Stimulated activated CD4-positive, alpha-beta T cell treated with anti-CD3 and anti-CD28 coated beads, Interleukin-15, amount 100 ng/mL, for 1 hour (primary cell): ENCODE results near the gene IL31RA.

Source experiments
- DNase-seq, 2 donors: peaks; one replicate each; pipeline ENCODE4 v3.0.0-alpha.2; 2020; ENCODE audit warnings: low read depth in 1 of 2, low spot score in 1 of 2

Gene IL31RA

DNA sequence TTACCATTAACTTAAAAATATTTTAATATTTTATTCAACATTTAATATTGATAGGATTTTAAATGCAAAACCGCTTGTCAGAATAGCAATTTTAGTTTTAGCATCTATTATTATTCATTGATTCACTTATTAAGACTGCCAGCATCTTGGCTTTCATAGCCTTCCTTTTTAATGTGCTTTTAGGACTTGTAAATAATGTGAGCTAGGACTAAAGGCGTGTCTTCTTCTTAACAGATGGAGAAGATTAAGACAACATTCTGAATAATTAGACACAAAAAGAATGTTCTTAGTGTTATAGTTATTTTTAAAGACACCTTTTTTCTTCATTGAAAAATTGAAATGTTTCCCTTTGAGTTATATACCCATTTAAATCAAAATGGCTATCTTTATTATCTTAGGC lies 6.9 kb downstream of the IL31RA start:
- no peak for DNase-seq

DNA sequence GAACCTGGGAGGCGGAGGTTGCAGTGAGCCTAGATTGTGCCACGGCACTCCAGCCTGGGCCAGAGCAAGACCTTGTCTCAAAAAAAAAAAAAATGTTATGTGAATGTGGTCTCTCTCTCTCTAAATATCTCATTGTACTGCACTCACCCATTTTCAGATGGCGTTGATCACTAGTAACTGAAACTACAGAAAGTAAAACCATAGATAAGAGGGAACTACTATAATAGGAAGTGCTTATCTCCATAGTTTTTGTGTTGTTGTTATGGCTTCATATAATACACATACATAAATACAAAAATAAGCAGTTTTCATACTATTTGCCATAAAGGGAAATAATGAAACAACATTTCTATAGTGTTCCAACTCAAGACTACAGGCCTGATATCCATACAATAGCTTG lies 9.1 kb downstream of the IL31RA start:
- DNase-seq, result no peak

DNA sequence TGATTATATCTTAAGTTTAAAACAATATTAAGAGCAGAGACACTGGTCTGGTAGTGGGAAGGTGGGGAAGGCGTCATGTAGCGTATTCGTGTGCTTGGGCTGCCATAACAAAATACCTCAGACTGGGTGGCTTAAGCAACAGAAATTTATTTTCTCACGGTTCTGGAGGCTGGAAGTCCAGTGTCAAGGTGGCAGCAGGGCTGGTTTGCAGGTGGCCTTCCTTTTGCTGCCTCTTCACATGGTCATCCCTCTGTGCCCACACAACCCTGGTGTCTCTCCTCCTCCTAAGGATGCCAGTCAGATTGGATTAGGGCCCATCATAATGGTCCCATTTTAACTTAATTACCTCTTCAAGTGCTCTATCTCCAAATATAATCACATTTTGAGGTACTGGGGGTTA lies 9.6 kb downstream of the IL31RA start:
- no peak for DNase-seq

DNA sequence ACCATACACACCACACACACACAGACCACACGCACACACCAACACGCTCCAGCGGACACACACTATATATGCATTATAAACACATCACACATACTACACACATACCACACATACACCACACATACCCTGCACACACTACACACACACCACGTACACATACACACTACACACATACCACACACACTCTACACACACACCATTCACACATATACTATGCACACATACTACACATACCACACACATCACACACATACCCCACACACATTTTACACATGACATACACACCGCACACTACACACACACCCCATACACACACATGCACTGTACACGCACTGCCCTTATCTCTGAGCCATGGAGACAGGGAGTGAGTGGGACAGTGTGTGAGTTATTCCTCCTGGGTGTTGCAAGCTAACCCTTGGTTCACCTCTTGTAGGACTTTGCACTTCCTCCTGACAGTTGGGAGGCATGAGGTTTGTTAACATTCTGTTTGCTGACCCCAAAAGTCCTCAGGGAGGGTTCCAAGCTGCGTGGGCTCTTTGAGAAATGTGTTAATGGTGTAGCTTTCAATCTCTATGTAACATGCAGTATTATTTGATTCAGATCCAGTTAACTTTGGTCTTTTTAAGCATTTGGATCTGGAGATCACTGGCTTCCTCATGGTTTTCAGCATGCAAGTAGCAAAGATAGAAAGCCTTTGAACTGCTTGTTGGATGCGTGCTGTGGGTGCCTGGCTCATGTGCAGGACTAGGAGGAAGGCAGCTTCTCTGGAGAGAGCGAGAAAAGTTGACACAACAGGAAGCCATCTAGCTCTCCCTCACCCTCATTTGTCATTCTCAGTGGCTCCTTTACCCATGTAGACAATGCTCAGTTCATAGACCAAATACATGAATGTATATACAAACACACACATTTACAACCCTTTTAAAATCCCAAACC lies 13.7 kb downstream of the IL31RA start:
- no peak for DNase-seq

DNA sequence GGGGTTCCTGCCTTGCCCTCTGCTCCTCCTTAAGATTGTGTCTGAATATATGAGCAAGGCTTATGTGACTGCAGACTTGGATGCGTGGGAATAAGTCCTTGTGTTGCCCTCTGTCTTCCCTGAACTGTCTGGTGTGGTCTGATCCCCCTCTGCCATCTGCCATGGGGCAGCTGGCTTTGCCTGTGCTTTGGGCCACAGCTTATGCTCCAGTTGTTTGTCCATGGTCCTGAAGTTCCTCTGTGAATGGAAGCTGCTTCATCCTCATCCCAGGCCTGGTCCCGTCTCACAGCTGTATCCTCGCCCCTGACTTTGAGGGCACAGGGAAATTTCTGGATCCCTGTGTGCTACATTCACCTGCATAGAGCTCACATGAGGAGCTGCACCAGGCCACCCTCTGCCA lies 14.7 kb downstream of the IL31RA start:
- no peak for DNase-seq

DNA sequence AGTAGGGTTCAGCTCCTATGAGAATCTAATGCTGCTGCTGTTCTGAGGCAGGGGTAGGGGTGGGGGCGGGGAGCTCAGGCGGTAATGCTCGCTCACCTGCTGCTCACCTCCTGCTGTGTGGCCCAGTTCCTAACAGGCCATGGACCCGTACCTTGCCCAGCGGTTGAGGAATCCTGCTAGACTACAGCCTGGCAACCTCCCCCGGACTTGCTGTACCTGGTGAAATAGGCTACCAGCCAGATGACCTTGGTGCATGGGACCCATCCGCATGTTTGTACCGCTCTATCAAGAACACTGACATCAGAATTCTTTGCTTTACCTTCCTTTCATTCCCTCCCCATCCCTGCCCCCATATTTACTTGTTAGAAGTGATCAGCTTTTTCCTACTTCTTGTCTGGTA lies 15.3 kb downstream of the IL31RA start:
- DNase-seq, result no peak

DNA sequence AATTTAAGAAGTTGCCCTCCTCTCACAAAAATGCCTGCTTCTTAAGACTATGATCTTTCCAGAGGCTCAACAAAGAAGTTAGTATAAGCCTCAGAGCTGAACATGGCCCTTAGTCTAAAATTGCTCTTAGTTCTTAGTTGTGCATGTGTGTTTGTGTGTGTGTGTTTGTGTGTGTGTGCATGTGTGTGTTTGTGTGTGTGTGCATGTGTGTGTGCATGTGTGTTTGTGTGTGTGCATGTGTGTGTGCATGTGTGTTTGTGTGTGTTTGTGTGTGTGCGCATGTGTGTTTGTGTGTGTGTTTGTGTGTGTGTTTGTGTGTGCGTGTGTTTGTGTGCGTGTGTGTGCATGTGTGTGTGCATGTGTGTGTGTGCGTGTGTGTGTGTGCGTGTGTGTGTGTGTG lies 15.8 kb downstream of the IL31RA start:
- DNase-seq, result no peak

DNA sequence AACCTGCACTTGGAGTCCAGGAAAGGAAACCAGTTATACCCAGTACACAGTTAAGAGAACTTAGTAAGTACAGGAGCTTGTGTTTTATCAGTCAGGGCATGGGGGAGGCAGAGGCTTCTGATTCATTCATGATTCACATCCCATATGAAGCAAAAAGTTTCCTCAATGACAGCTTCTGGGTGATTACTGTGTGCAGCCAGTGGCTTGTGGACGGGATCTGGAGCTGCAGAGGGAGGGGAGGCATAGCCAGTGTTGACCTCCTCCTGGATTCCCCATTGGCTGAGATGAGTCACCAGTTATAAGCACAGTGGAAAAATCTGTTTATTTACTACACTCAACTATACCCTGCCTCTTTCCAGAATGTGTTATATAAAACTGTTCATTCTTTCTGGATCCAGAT lies 17.7 kb downstream of the IL31RA start:
- DNase-seq, result no peak

DNA sequence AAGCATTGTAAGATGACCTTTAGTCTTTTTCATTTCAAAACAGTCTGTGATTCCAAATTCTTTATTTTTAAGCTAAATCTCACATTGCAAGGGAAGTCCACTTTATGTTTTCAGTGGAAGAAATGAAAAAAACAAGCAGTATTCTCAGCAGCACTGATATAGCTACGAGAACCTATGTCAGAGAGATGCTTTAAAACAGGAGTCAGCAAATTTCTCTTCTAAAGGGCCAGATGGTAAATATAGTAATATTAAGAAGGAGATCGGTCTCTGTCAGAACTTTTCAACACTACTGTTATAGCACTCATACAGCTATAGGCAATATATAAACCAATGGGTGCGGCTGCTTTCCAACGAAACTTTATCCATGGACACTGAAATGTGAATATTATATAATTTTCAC lies 18.7 kb downstream of the IL31RA start:
- no peak for DNase-seq

DNA sequence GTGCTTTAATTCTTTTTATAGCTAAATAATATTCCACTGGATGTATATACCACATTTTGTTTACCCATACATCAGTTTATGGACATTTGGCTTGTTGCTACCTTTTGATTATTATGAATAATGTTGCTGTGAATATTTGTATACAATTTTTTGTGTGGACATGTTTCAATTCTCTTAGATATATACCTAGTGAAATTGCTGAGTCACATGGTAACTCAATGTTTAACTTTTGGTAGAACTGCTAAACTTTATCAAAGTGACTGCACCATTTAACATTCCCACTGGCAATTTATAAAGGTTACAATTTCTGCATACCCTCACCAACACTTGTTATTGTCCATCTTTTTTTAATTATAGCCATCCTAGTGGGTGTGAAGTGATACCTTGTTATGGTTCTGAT lies 22.1 kb downstream of the IL31RA start:
- DNase-seq, result no peak

DNA sequence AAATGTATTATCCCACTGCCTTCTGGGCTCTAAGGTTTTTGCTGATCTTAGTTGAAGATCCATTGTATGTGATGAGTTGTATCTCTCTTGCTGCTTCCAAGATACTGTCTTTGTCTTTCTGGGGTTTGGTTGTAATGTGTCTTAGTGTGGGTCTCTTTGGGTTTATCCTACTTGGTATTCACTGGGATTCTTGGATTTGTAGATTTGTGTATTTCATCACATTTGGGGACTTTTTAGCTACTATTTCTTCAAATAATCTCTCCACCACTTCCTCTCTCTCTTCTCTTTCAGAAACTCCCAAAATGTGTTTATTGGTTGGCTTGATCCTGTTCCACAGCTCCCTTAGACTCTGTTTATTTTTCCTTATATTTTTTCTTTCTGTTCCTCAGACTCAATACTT lies 26.5 kb downstream of the IL31RA start:
- no peak for DNase-seq

DNA sequence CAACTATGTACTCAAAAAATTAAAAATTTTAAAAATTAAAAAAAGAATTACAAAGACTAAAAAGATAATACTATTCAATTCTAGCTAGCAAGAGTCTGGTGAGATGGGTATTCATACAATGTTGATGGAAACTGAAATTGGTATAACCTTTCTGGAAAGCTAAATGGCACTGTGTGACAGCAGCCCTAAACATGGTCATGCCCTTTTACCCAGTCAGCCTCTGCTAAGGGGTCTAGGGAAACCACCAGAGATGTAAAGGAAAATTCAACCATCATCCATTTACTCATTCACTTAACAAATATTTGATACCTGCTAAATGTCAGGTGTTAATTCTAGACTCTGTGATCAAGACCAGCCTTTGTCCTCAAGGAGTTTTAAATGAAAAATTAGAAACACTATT lies 29.3 kb downstream of the IL31RA start:
- no peak for DNase-seq

DNA sequence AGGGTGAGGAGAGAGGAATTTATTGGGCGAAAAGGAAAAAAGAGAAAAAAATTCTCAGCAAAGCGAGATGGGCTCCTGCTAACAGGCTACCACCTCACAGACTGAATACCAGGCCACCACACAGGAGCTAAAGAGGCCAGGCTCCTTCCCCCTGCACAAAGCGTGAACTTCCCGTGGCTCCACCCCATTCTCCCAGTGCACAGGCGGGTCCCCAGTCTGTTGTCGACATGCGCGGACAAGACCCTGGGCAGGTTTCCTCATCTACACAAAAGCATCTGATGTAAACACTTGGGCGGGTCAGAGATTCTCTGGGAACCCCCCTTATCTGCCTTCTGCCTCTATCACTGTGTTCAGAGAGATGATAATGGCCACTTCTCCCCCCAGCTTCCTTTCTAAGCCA lies 34.2 kb downstream of the IL31RA start:
- no peak for DNase-seq

DNA sequence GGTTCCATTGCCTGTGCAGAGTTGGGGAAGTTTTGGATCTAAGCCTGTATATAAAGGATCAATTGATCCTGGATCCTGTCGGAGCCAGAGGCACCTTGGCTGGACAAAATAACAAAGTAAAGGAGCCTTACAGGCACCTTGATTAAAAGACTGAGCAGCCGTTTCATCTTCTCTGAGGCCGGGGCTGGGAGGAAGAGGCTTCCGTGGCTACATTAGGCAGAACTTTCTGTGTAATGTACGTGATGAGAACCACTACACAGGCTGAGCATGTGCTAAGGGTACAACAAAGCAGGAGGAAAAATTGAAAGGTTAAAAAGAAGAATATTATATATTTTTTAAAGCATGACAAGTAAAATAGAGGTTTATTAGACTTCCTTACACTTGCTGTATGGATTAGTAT lies 37.0 kb downstream of the IL31RA start:
- DNase-seq, result no peak

DNA sequence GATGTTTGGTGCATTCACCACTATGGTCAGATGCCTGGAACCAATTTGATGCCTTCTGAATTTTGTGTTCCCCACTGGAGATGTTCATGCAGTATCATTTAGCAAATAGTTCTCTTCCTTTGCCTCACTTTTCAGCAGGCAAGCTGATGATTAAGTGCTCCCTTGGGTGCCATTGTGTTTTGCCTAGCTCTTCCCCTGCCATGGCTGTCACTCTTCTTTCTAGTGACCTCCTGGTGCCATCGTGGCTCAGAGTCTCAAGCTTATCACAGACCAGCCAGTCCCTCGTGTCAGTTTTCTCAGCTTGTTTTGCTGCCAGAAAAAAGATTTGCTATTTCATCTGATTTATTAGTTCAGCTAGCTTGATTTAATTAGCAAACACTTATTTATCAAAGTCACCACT lies 41.3 kb downstream of the IL31RA start:
- DNase-seq, result no peak

DNA sequence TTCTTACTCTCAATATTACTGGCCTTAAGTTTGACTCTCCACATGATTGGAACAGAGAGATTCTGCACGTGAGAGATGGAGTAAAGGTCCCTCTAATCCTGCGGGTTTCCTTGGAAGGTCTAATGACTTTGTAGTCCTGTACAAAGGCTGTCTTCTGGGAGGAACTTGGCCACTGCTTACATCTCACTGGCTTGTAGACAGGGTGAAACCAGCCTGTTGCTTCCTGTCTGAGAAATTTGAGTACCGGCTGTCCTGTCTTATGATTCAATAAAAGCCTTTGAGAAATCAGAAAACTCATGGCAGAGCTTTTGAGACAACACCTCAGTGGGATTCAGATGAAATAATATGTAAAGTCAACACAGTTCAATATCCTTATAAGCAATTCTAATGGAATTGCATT lies 43.0 kb downstream of the IL31RA start:
- DNase-seq, result no peak

DNA sequence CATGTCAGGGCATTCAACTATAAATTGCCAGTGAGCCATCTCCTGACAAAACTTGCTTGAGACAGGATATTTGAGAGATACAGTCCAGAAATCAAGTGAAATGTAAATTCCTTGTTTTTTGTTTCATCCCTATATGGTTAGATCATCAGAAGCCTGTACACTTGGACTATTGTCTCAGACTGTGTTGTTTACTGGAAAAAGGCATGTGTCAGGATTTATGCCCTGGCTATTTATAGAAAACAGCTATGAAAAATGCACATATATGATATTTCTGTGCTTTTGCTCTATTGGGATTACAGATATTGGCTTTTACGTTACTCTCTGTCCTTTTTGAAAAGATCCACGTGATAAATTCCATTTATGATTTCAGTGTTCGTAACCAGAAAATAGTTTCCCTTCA lies 44.2 kb downstream of the IL31RA start:
- DNase-seq, result no peak

DNA sequence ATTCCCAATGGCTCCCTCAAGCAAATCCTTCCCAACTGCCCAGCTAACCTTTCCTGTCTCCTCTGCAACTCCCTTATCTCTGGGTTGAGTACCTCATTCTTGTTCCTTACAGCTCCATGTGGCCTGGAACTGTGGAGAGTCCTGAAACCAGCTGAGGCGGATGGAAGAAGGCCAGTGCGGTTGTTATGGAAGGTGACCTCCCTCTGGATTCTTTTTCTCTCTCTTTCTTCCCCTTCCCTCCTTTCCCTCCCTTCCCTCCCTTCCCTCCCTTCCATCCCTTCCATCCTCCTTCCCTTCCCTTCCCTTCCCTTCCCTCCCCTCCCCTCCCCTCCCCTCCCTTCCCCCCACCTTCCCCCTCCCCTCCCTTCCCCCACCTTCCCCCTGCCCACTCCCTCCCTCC lies 45.1 kb downstream of the IL31RA start:
- DNase-seq, result no peak

DNA sequence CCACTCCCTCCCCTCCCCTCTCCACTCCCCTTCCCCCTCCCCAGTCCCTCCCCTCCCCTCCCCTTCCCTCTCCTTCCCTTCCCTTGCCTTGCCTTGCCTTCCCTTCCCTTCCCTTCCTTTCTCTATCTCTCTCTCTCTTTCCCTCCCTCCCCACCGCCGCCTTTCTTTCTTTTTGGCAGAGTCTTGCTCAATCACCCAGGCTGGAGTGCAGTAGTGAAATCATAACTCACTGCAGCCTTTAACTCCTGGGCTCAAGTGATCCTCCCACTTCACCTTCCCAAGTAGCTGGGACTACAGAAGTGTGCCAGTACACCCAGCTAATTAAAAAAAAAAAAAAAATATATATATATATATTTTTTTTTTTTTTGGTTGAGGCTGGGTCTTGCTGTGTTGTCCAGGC lies 45.5 kb downstream of the IL31RA start:
- no peak for DNase-seq

DNA sequence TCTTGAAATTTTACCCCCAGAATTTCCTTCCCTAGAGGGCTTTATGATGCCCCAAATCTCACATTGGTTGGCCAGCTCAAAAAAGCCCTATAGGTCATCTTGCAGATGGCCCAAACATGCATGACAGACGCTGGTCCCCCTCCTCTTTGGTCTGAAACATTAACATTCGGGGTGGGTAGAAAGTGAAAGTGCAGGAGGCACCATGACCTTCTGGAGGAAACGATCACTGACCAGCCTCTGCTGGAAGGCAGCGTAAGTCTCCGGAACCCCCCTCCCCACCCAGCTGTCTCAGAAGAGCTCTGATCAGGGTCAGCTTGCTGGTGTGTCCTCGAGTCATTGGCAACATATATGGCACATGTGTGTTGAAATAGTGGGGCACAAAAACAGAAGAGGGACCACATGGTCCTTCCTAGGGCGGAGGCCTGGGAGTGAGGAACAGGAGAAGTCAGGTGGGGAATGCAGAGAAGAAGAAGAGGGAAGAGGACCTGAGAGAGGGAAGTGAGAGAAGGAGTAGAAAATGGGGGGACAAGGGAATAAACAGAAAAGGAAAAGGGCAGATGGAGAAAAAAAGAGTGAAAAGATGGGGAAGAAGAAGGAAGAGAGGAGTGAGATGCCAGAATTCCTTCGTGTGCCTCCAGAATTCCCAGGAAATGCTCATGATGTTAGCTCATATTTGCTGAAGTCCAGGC lies 46.2 kb downstream of the IL31RA start:
- no peak for DNase-seq

DNA sequence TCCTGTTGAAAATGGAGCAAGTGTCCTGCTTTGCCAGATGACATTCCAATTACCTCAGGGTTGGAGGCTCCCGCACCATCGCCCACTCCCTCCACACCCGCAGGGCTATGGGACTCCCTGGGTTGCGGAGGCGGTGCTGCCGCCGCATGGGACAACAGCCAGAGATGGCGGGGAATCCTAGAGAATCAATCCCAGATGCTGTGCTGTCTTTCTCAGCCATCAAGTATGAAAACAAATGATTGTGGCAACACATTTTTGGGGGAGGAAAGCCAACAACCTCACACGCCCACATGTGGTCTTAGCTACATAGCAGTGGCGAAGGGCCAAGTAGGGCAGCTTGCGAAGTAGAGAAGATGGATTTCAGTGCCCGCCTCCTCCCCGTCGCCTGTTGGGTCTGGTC lies 46.7 kb downstream of the IL31RA start:
- DNase-seq, result no peak

DNA sequence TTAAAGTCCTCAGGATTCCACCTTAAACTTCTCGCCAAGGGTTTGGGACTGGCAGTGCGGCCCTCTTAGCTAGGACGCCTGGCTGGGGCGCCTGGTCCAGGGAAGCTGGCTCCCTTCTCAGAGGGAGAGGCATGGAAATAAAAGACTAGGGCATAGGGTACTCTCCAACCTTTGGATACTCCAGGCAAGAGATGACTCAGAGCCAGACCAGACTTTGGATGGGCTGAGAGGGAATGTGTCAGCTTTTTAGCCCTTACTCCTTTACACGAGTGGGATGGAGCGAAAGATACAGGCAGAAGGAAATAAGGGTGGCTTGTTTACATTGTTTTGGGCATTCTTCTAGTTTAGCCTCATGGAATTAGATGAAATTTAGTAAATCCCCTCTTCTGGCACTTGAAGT lies 48.2 kb downstream of the IL31RA start:
- DNase-seq, result no peak

DNA sequence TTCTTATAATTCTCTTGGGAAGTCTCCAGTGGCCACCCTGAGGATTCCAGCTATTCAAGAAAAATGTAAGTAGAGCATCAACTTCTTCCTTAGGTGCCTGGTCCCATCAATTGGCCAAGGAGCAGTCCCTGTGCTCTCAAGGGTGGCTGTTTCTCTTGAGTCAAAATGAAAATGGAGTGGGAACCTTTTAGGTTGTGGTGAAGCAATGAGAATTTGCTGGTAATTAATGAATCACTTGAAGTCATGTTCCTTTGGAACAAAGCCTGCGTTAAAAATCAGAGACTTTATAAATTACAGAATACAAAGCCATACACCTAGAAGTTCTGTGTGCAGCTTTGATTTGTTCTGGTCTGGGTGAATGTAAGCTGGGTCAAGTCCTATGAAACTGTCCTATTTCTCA lies 48.9 kb downstream of the IL31RA start:
- DNase-seq, result no peak
